CD4-positive, alpha-beta T cell treated with Interferon gamma for 1 hour (primary cell): ENCODE data around the gene PCNX2.

Experiments used
- DNase-seq: peaks from one replicate; pipeline ENCODE4 v3.0.0-alpha.2; 2020

PCNX2 gene

GRCh38 chr1:232999956-233000625 is 295.4 kb downstream of the PCNX2 start:
- DNase-seq: no peak

- DNase-seq: no peak
These were observed 296.9 kb downstream of the PCNX2 start for GRCh38 chr1:232998646-232999045.

GRCh38 chr1:232998138-232998537 is 297.4 kb downstream of the PCNX2 start:
- DNase-seq: no peak

- DNase-seq: no peak
These were observed 299.4 kb downstream of the PCNX2 start for GRCh38 chr1:232996143-232996542.

- DNase-seq: no peak
These were observed 300.3 kb downstream of the PCNX2 start for GRCh38 chr1:232995189-232995588.

GRCh38 chr1:232993555-232993954 is 302.0 kb downstream of the PCNX2 start:
- no peak for DNase-seq

- no peak for DNase-seq
These were observed 303.3 kb downstream of the PCNX2 start for GRCh38 chr1:232992227-232992626.

- DNase-seq: no peak
These were observed 304.3 kb downstream of the PCNX2 start for GRCh38 chr1:232991238-232991637.

GRCh38 chr1:232990176-232991128 is 305.1 kb downstream of the PCNX2 start:
- no peak for DNase-seq

- DNase-seq: no peak
These were observed 306.9 kb downstream of the PCNX2 start for GRCh38 chr1:232988572-232989040.

- no peak for DNase-seq
These were observed 307.8 kb downstream of the PCNX2 start for GRCh38 chr1:232987774-232988140.

- DNase-seq: no peak
These were observed 308.3 kb downstream of the PCNX2 start for GRCh38 chr1:232987046-232987773.

GRCh38 chr1:232986527-232986922 is 309.0 kb downstream of the PCNX2 start:
- no peak for DNase-seq

- DNase-seq: no peak
These were observed 309.5 kb downstream of the PCNX2 start for GRCh38 chr1:232985882-232986526.

GRCh38 chr1:232984577-232985425 is 310.7 kb downstream of the PCNX2 start:
- no peak for DNase-seq

- DNase-seq: no peak
These were observed 311.5 kb downstream of the PCNX2 start for GRCh38 chr1:232983817-232984567.

GRCh38 chr1:232983375-232983774 is 312.1 kb downstream of the PCNX2 start:
- DNase-seq: no peak

GRCh38 chr1:232982238-232982944 is 313.1 kb downstream of the PCNX2 start:
- no peak for DNase-seq

- no peak for DNase-seq
These were observed 314.5 kb downstream of the PCNX2 start for GRCh38 chr1:232980986-232981560.

- DNase-seq: no peak
These were observed 315.1 kb downstream of the PCNX2 start for GRCh38 chr1:232980355-232980978.
